HEK293 (cell line): Measurements from ENCODE around the gene HINFP.

Experiments used
- BCL11A ChIP-seq: fragments of 450-650 bp; formaldehyde crosslinking; IDR thresholded peaks from 2 replicates; pipeline ENCODE4 v1.5.1; 2016; ENCODE audit warnings: low read depth, missing biosample characterization, missing genetic modification characterization
- ELK4 ChIP-seq: IDR thresholded peaks from 2 replicates; pipeline ENCODE4 v1.6.1; 2011; ENCODE audit warnings: mild to moderate bottlenecking, low read depth, low read length, borderline replicate concordance
- GLI4 ChIP-seq: fragments of 450-650 bp; formaldehyde crosslinking; IDR thresholded peaks from 2 replicates; pipeline ENCODE4 v1.5.1; 2016; ENCODE audit warnings: missing biosample characterization, missing genetic modification characterization
- HIC1 ChIP-seq: fragments of 450-650 bp; formaldehyde crosslinking; IDR thresholded peaks from 2 replicates; pipeline ENCODE4 v1.5.1; 2016; ENCODE audit warnings: missing biosample characterization, missing genetic modification characterization
- HOXD13 ChIP-seq: sonication (generic); formaldehyde crosslinking; IDR thresholded peaks from 2 replicates; pipeline ENCODE4 v1.8.0; 2022; ENCODE audit warnings: missing genetic modification reagents, borderline replicate concordance
- KLF9 ChIP-seq: fragments of 450-650 bp; formaldehyde crosslinking; IDR thresholded peaks from 2 replicates; pipeline ENCODE4 v1.5.1; 2016; ENCODE audit warnings: missing biosample characterization, missing genetic modification characterization, low read depth
- PRDM4 ChIP-seq: fragments of 450-650 bp; formaldehyde crosslinking; IDR thresholded peaks from 2 replicates; pipeline ENCODE4 v1.5.1; 2017; ENCODE audit warnings: missing biosample characterization, missing genetic modification characterization
- ZBTB21 ChIP-seq: fragments of 450-650 bp; formaldehyde crosslinking; IDR thresholded peaks from 2 replicates; pipeline ENCODE4 v1.5.1; 2017; ENCODE audit warnings: missing biosample characterization, missing genetic modification characterization
- ZBTB49 ChIP-seq: fragments of 450-650 bp; formaldehyde crosslinking; IDR thresholded peaks from 2 replicates; pipeline ENCODE4 v1.5.1; 2016; ENCODE audit warnings: missing biosample characterization, missing genetic modification characterization, low read depth
- ZBTB6 ChIP-seq: fragments of 450-650 bp; formaldehyde crosslinking; IDR thresholded peaks from 2 replicates; pipeline ENCODE4 v1.5.1; 2017; ENCODE audit warnings: missing biosample characterization, missing genetic modification characterization
- ZFP41 ChIP-seq: fragments of 450-650 bp; formaldehyde crosslinking; IDR thresholded peaks from 2 replicates; pipeline ENCODE4 v1.5.1; 2016; ENCODE audit warnings: missing biosample characterization, missing genetic modification characterization, borderline replicate concordance
- ZNF112 ChIP-seq: fragments of 450-650 bp; formaldehyde crosslinking; IDR thresholded peaks from 2 replicates; pipeline ENCODE4 v1.5.0; 2017; ENCODE audit warnings: missing biosample characterization, missing genetic modification characterization
- ZNF174 ChIP-seq: fragments of 450-650 bp; formaldehyde crosslinking; IDR thresholded peaks from 2 replicates; pipeline ENCODE4 v1.5.0; 2017; ENCODE audit warnings: missing biosample characterization, mild to moderate bottlenecking, missing genetic modification characterization
- ZNF18 ChIP-seq: fragments of 450-650 bp; formaldehyde crosslinking; IDR thresholded peaks from 2 replicates; pipeline ENCODE4 v1.5.1; 2016; ENCODE audit warnings: missing biosample characterization, missing genetic modification characterization
- ZNF223 ChIP-seq: fragments of 450-650 bp; formaldehyde crosslinking; IDR thresholded peaks from 2 replicates; pipeline ENCODE4 v1.5.1; 2016; ENCODE audit warnings: missing biosample characterization, missing genetic modification characterization
- ZNF248 ChIP-seq: fragments of 450-650 bp; formaldehyde crosslinking; IDR thresholded peaks from 2 replicates; pipeline ENCODE4 v1.5.1; 2017; ENCODE audit warnings: missing biosample characterization, missing genetic modification characterization
- ZNF391 ChIP-seq: fragments of 450-650 bp; formaldehyde crosslinking; IDR thresholded peaks from 2 replicates; pipeline ENCODE4 v1.5.1; 2016; ENCODE audit warnings: low read depth, missing biosample characterization, missing genetic modification characterization, borderline replicate concordance
- ZNF501 ChIP-seq: fragments of 450-650 bp; formaldehyde crosslinking; IDR thresholded peaks from 2 replicates; pipeline ENCODE4 v1.5.1; 2016; ENCODE audit warnings: missing biosample characterization, missing genetic modification characterization
- TF ChIP-seq, protein P1 (sequence below): fragments of 450-650 bp; formaldehyde crosslinking; conservative IDR thresholded peaks from 2 replicates; pipeline ENCODE4 v1.5.1; 2016; ENCODE audit warnings: low read depth, missing biosample characterization, missing genetic modification characterization
- TF ChIP-seq, protein P2 (sequence below): fragments of 450-650 bp; formaldehyde crosslinking; IDR thresholded peaks from 2 replicates; pipeline ENCODE4 v1.5.1; 2016; ENCODE audit warnings: missing biosample characterization, missing genetic modification characterization

The HINFP gene

GRCh38 chr11:119092880-119093842, 28.2 kb upstream of the HINFP start (continued):
- no peak for TF ChIP-seq PRDM4
- TF ChIP-seq ZBTB21, result no peak
- TF ChIP-seq ZNF112 (tag by site-specific recombination), result no peak
- TF ChIP-seq HOXD13 (CRISPR knock-in tag), result 0 out of 2 replicates have a peak, but pooled peaks have one; percentile 29
- TF ChIP-seq, protein P1, sequence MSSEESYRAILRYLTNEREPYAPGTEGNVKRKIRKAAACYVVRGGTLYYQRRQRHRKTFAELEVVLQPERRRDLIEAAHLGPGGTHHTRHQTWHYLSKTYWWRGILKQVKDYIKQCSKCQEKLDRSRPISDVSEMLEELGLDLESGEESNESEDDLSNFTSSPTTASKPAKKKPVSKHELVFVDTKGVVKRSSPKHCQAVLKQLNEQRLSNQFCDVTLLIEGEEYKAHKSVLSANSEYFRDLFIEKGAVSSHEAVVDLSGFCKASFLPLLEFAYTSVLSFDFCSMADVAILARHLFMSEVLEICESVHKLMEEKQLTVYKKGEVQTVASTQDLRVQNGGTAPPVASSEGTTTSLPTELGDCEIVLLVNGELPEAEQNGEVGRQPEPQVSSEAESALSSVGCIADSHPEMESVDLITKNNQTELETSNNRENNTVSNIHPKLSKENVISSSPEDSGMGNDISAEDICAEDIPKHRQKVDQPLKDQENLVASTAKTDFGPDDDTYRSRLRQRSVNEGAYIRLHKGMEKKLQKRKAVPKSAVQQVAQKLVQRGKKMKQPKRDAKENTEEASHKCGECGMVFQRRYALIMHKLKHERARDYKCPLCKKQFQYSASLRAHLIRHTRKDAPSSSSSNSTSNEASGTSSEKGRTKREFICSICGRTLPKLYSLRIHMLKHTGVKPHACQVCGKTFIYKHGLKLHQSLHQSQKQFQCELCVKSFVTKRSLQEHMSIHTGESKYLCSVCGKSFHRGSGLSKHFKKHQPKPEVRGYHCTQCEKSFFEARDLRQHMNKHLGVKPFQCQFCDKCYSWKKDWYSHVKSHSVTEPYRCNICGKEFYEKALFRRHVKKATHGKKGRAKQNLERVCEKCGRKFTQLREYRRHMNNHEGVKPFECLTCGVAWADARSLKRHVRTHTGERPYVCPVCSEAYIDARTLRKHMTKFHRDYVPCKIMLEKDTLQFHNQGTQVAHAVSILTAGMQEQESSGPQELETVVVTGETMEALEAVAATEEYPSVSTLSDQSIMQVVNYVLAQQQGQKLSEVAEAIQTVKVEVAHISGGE (tag by site-specific recombination), result no peak
- no peak for TF ChIP-seq ZNF174
- peak; percentile 78; the same call in 1 of the 2 replicates for TF ChIP-seq HIC1 (tag by site-specific recombination)
- TF ChIP-seq BCL11A (tag by site-specific recombination), result 0 out of 2 replicates have a peak, but pooled peaks have one; percentile 18
- TF ChIP-seq ELK4, result no peak
- TF ChIP-seq ZNF18, result peak; percentile 66
- no peak for TF ChIP-seq ZFP41
- TF ChIP-seq ZNF248 (tag by site-specific recombination), result no peak
- no peak for TF ChIP-seq KLF9 (tag by site-specific recombination)
- TF ChIP-seq ZNF391, result no peak
- no peak for TF ChIP-seq ZBTB6 (tag by site-specific recombination)
- TF ChIP-seq GLI4 (tag by site-specific recombination), result no peak
- 0 out of 2 replicates have a peak, but pooled peaks have one; percentile 14 for TF ChIP-seq ZNF501 (tag by site-specific recombination)
- TF ChIP-seq ZBTB49 (tag by site-specific recombination), result no peak
- no peak for TF ChIP-seq ZNF223 (tag by site-specific recombination)
- TF ChIP-seq, protein P2, sequence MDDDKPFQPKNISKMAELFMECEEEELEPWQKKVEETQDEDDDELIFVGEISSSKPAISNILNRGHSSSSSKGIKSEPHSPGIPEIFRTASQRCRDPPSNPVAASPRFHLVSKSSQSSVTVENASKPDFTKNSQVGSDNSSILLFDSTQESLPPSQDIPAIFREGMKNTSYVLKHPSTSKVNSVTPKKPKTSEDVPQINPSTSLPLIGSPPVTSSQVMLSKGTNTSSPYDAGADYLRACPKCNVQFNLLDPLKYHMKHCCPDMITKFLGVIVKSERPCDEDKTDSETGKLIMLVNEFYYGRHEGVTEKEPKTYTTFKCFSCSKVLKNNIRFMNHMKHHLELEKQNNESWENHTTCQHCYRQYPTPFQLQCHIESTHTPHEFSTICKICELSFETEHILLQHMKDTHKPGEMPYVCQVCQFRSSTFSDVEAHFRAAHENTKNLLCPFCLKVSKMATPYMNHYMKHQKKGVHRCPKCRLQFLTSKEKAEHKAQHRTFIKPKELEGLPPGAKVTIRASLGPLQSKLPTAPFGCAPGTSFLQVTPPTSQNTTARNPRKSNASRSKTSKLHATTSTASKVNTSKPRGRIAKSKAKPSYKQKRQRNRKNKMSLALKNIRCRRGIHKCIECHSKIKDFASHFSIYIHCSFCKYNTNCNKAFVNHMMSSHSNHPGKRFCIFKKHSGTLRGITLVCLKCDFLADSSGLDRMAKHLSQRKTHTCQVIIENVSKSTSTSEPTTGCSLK (tag by site-specific recombination), result no peak
